WI38 (cell line): ENCODE measurements around the gene ADRA2A.

ENCODE experiments used
- H3K4me3 ChIP-seq: 2 replicates; pipeline ENCODE4 v1.5.1; 2011; ENCODE audit warnings: low read depth, mild to moderate bottlenecking, control low read depth, low read length
- CTCF ChIP-seq: IDR thresholded peaks from 2 replicates; pipeline ENCODE4 v1.5.1; 2012; ENCODE audit warnings: low read depth, mild to moderate bottlenecking, control low read depth, low read length

The ADRA2A gene

GRCh38 chr10:111113238-111113960, 36.6 kb downstream of the ADRA2A start:
- H3K4me3 ChIP-seq = no peak overlapping the region
- no peak for TF ChIP-seq CTCF

- no peak for TF ChIP-seq CTCF
Measured at GRCh38 chr10:111113961-111114757, 37.3 kb downstream of the ADRA2A start.

GRCh38 chr10:111114758-111115500, 38.1 kb downstream of the ADRA2A start:
- no peak for TF ChIP-seq CTCF
- H3K4me3 ChIP-seq = no peak overlapping the region

More at GRCh38 chr10:111113961-111114757, 37.3 kb downstream of the ADRA2A start:
- H3K4me3 ChIP-seq = no peak overlapping the region

- TF ChIP-seq CTCF = no peak
- no peak overlapping the region for H3K4me3 ChIP-seq
Measured at GRCh38 chr10:111116211-111116610, 39.4 kb downstream of the ADRA2A start.

- H3K4me3 ChIP-seq = no peak overlapping the region
- no peak for TF ChIP-seq CTCF
Measured at GRCh38 chr10:111116762-111117445, 40.1 kb downstream of the ADRA2A start.

GRCh38 chr10:111117528-111118277, 40.9 kb downstream of the ADRA2A start:
- TF ChIP-seq CTCF = no peak
- H3K4me3 ChIP-seq = no peak overlapping the region
